Measurements from ENCODE around the gene EEFSEC.

- no peak for TF ChIP-seq CTCF (IDR thresholded peaks at IDR 0.05; ENCODE audit: low read depth, low read length)
- no peak for TF ChIP-seq EZH2phosphoT487 (IDR thresholded peaks at IDR 0.05; ENCODE audit: low read depth)
These were observed 23.1 kb downstream of the EEFSEC start for GRCh38 chr3:128176276-128176833.

Data from OCI-LY3 (cell line).